Measurements from ENCODE around the gene LCAT.

LCAT gene

DNA sequence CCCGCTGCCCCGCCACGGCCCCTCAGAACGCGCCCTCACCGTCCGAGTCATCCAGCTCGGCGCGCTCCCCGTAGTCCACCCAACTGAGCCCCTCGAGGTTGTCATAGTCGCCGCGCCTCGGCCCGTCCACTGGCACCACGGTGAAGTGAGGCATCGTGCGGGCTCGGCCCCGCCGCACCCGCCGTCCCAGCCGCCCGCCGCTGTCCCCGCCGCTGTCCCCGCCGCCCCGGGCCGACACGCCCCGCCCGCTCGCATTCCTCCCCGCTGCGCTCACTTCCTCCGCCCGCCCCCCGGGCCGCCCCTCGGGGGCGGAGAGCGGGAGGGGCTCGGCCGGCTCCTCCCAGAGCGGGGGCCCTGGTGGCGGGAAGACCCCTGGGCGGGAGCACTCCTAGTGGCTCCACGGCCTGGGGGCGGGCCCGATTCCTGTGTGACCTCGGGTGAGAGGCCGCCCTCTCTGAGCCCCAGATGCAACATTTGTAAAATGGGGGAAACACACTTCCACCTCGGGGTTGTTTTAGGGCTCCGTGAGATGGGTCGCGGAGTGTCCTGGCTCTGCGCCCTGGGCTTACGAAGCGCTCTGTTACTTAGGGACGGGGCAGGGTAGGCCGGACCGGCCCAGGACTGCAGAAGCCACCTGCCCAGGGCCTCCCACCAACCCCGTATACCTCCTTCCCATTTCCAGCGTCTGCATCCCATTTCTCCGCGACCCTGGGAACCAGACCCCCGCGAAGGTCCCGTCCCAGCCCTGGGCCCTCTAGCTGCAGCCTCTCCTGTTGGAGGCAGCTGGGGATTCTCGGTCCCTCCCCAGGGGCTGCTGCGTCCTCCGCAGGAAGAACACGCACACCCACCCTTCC is 24.7 kb upstream of the LCAT start, which contains the start of gene SLC12A4:
Gene SLC12A4, minus strand, starts transcription at position 238 of the 854 bp plus-strand sequence. Its CDS starts 84 bp downstream, at position 154.
- peak; percentile 92 for DNase-seq (ENCODE audit: low spot score)

DNA sequence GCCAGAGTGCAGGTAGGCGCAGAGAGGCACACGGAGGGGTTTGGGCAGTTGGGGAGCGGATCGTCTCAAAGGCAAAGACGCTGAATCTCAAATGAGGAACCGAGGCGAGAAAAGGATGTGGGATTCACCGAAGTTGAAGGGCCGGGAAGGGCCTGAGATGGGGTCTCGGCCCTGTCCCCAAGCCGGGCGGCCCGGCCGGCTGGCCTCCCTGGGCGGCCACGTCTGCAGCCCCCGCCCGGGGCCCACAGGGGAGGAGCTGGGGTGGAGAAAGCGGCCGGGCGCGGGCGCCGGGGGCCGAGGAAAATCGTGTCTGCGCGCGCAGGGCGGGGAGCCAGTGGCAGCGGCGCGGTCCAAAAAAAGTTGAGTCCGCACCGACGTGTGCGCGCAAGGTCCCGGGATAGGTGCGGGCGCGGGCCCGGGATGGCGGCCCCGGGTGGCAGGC is 24.1 kb upstream of the LCAT start:
- DNase-seq (ENCODE audit: low spot score): peak; percentile 59

DNA sequence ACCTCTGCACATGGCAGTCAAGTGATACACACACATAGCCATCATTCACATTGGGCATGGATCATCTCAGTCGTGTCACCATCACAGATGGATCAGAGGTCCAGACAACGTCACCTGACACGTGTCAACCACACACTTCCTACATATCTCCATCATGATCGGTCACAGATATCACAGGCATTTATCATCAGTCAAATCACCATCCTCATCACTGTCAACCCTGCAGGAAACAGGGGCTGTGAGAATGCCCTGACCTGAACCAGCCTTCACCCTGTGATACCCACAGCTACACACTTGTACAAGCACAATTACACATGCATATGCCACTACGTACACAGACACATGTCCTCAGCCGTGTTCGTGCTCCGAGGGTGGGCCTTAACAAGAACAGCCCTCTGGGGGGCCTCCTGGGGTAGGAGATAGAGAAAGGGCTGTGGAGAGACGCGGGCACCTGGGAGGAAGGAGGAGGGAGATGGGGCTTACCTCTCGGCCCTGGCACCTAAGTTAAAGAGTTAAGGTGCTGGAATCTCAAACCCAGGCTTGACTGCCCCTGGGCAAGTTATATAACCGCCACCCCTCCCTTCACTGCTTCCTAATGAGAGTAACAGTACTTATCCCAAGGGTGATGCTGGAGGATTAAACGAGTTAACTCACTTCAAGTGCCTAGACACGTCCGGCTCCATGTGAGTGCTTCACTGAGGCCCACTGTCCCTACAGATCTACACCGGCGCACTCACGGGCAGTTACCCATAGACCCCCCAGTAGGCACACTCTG is 23.4 kb upstream of the LCAT start:
- DNase-seq (ENCODE audit: low spot score): peak; percentile 47

DNA sequence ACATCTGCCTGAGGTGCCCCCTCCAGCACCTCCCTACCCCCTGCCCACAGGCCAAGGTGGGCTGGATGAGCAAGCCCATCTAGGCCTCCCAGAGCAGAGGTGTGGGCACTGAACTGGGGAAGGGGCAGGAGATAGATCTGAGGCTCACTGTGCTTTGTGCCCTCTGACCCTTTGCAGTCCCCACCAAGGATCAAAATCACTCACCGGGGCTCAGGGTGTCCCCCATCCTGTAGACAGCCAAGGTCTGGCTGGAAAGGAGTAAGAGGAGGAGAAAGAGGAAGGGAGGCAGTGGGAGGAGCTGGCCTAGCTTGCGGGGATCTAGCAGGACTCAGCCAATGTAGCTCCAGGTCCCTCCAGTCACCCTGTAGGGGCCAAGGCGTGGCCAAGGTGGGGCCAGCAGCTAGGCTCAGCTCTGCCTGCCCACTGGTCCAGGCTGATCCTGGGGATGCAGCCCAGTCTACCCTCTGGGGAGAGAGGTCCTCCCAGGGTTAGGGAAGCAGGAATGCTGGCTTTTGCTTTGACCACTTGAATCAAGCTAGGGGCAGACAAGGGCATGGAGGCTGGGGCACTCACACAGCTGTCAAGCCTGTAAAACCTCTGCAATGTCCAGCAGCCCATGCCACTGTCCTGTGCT is 22.7 kb upstream of the LCAT start:
- no peak for DNase-seq (ENCODE audit: low spot score)

DNA sequence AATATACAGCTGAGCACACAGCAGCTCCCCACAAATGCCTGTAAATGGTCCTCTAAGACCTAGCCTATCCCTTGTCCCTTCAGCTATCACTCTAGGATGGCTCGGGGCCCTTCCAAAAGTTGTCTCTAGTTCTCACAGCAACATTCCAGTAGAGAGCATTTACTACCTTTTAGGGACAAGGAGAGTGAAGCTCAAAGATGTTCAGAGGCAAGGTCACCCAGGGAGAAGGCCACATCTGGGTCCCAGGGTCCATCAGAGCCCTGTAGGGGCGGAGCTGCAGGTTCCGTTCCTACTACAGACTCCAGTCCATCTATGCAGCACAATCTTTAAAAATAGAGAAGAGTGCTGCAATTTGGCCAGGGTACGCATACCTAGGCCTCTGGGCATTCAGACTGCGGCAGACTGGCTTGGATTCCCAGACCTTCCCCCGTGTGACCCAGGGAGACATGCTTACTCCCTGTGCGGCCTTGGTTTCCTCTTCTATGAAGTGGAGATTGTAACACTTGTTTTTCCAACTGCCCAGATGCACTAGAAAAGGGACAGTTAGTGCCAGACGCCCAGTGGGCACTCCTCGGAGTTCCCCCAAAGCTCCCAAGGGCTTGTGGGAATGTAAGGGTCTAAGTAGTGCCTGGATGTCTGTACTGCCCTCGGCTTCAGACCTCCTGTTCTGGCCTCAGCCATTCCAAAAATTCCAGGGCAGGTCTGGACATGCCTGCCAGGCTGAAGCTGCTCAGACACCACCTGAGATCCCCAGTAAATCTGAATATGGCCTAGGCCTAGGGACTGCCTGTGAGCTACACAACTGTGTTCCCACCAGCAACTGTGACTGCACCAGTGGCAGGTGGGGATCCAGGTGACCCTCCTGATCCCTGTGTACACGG is 22.0 kb upstream of the LCAT start:
- no peak for DNase-seq (ENCODE audit: low spot score)

DNA sequence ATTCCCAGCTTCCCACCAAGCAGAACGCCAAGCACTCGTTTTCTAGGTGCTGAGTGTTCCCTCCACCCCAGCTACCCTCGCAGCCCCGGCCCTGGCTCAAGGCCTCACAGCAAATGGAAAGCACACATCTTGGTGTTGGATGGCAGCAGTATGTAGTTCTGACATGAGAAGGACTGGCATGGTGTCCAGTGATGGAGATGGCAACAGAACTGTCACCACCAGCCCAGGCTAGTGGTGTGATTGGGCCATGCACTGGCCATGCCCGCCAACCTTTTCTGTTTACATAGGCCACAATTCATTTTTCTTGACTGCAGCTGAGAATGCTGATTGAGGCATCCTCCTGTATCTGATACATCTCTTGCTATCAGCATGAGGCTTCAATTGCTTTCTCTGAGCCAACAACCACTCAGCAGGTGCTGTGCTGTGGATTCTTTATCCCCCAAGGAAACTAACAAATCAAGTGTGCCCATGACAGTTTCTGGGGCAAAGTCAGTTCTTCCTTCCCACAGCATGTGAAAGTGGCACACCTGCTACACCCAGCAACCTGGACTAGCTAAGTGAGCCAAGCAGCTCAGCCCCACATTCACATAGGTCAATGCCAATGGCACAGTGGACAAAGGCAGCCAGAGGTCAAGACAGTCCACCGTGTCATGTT is 20.7 kb upstream of the LCAT start:
- DNase-seq (ENCODE audit: low spot score): no peak

DNA sequence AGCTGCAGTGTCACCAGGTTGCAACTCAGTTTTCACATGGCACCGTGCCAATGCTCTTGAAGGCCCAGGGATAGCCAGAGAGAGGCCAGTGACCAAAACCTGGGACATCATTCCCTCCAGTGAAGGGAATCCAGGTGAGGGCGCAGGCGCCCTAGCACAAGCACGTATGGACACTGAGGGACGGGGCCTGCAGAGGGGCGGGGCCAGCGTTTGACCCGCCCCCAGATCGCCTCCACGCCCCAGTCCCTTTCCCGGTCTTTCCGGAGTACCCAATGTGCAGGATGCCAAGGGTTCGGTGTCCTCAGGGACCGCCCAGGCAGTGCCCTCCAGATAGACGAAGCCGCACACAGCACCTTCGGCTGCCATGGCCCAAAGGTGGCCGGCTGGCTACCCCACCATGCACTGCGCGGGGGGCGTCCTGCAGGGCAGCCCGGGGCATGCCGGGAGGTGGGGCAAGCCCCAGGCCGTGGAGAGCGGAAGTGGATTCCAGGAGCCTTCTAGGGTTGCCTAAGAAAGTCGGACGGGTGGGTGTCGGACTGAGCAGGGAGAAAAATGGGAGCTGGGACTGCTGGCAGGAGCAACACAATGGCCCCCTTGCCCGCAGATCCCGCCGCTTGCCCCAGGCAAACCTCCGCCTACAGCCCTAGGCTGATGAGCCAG is 19.9 kb upstream of the LCAT start:
- DNase-seq (ENCODE audit: low spot score): no peak

DNA sequence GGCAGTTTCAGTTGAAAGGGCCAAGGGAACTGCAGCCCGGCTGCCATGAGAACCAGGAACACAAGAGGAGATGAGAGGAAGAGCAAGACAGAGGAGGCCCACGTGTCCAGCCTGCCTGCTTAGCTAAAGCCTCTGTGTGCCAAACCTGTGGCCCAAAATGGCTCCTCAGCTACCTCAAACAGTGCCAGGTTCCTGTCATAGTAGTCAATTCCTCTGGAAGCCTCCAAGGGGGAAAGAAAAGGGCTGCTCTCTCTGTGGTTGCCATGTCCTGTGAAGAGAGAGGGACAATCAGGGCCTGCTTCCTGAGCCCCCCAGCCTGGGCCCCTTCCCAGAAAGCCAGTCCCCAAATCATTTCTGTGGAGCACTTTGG is 19.4 kb upstream of the LCAT start:
- no peak for DNase-seq (ENCODE audit: low spot score)

DNA sequence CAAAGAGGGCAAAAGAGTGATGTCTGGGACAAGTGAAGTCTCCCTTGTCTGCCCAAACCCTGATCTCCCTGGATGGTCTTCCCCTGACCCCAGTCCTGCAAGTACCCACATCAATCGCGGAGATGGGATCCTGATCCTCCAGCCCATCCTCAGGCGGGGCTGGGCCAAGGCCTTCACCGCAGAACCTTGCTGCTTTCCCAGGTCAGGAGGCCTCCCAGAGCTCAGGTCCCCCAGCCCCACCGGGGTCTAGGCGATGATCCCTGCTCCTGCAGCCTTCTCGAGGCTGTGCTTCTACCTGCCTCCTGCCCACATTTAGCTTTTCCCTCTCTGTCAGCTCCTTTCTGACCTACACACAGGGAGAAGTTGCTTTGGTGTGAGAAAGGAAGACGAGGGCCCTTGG is 18.2 kb upstream of the LCAT start:
- no peak for DNase-seq (ENCODE audit: low spot score)

DNA sequence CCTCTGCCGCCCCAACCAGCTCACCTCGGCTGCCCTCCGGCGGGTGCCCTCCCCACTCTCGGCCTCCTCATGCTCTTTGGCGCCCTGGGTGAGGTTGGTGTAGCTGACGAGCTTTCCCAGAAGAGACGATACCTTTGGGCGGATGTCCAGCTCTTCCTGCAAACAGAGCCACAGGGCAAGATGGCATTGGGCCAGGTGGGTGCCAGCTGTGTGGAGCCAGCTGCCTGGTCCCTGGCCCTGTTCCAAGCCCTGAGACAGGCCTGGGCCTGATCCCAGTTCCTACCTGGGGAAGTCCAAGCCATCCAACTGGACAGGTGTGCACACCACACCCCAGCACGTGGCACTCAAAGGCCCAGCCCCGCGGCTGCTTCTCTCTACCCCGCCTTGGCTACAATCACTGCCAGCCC is 17.6 kb upstream of the LCAT start:
- no peak for DNase-seq (ENCODE audit: low spot score)

DNA sequence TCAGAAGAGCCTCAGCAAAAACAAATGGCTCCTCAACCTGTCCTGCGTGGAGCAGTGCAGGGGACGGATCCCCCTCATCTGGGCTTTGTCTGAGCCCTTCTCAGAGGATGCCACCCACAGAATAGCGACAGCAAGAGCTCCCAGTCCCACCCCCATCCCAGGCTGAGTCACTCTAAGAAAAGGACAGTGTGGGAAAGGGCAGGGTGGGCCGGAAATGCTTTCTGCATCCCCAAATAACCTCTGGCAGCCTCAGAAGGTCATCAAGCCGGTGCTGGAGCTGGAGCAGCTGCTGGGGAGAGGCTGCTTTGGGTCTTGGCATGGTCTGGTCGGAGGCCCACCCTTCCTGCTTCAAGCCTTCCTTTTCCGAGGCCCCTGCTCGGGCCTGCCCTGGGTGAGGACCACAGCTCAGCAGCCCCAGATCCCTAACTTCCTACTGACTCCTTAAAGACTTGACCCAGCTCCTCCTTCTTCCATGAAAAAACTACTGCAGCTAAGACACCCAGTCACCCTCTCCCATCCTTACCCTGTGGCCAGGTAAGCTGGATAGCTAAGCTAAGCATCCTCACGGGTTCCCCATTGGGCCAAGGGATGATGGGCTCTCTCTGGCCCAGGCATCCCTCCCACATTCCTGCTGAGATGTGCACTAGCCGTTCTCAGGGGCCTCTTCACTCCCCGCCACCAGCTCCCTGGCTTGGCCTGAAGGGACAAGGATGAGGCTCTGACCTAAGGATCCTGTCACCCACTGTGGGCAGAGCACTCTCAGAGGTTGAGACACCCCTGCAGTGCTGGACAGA is 15.8 kb upstream of the LCAT start:
- no peak for DNase-seq (ENCODE audit: low spot score)

DNA sequence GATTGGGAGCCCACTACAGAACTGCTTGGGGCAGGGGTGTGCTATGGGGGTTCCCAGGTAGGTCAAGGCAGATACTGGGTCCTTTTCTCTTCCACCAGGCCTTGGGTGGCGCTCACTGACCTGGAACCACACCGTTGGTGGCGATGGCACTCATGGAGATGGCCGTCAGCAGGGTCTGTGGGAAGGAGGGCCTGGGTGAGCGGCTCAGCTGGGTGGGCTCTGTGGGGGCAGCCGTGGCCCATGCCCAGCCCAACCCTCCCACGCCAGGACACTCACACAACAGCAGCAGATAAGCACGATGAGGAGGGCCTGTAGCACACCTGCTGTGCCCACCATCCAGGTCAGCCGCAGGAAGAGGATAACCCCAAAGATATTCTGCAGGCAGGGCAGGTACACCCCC is 13.7 kb upstream of the LCAT start:
- DNase-seq (ENCODE audit: low spot score): no peak

DNA sequence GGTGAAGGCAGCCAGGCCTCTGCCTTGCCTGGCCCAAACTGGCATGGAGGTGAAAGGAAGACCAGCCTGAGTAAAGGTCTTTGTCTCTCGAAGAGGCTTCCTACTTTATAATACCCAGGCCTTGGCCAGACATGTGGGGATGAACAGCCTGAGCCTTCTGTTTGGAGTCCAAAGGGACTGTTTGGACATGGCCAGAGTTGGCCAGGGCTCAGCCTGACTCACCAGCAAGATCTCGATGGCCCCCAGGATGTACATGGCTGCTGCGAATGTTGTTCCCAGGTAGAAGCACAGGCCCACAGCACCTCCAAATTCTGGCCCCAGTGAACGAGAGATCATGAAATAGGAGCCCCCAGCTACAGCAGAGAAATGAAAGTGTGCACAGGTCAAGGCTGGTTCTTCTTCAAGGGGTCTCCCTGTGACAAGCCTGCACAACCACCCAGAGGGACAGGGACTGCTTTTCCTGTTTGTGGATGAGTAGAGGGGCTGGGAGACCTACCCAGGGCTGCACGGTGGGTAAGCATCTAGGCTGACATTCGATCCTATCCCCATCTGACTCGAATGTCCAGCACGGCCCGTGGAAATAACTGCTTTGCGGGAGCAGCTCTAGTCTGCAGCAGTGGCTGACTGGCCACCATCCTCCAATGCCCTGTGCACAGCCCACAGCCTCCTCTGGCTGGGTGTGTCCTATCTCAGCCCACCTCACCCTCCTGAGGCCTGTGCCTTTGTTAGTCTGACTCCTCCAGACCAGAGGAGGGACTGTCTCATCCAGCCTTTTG is 10.7 kb upstream of the LCAT start:
- no peak for DNase-seq (ENCODE audit: low spot score)

DNA sequence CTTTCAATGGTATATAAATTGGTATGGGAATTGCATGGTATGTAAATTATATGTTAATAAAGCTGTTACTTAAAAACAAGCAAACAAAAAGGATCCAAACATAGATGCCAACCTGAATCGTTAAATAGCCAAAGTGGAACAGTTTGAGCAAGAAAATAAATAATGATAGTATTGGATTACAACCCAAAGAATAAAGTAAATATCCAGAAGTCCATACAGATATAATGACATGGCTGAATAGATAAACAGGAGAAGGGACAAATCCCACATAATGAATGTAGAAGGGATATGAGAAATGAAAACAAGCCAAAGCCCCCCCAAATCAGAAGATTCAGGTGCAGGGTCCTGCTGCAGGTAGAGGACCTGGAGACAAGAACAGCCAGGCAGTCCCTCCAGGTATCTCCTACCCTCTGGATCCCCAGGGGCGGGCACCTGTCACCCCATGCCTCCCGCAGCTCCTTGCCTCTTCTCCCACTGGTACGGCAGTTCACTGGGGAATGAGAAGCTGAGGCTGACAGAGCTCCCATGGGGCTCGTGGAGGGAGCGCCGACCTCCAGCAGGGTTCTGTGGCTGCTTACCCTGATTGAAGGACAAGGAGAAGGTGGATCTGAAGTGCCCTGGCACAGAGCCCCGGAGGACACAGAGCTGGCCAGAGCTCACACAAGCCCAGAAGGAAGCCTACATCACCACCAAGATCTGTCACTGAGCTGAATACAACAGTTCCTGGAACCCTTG is 9.9 kb upstream of the LCAT start:
- no peak for DNase-seq (ENCODE audit: low spot score)

DNA sequence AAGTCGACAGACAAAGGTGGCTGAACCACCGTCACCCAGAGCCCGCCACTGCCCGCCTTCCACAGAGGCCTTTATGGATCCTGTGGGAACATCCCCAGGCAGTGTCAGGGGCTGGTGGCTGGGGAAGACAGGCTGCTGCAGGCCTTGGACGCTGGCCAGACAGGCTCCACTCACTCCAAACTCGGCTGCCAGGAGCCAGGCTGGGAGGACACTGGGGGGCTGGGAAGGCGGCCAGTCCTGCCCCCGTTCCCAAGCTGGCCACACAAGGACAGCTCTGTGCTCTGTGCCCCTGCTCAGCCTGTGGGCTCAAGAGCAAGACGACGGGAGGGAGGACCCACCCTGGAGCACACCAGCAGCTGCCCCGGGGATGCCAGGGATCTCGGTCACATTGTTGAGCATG is 7.6 kb upstream of the LCAT start:
- DNase-seq (ENCODE audit: low spot score): no peak

DNA sequence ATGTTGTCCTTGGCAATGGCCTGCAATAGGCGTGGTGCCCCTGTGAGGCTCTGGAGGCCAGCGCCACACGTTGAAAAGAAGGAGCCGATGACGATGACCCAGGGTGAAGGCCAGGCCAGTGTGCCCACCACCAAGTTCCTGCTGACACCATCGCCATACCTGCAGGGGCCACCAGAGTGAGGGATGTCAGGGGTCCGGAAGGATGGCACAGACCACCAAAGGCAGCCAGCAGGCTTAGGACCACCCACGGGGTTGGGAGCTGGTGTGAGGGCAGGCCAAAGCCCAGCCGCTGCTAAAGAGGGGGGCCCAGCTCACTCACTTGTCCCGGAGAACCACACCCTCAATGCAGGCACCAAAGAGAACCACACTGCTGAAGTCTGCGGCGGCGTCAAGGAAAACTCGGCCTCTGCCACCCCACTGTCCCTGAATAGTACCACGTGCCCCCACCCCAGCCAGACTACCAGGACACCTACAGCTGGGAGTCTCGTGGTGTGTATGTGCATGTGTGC is 6.5 kb upstream of the LCAT start:
- no peak for DNase-seq (ENCODE audit: low spot score)

DNA sequence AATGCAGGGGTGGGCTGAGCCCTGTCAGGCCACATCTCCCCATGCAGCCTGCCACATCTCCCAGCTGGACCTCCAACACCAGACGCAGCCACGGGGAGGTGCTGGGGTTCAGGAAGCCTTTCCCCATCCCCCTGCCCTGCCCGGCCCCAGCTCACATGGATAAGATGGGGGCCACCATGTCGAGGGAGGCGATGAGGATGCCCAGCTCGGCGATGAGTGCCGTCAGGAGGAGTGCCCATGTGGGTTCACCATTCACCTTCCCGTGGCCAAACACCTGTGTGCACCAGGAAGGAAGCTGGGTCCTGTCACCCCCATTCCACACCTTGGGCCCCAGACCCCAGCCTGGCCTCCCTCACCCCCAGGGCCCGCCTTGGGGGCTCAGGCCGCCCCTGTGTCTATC is 5.7 kb upstream of the LCAT start:
- no peak for DNase-seq (ENCODE audit: low spot score)

DNA sequence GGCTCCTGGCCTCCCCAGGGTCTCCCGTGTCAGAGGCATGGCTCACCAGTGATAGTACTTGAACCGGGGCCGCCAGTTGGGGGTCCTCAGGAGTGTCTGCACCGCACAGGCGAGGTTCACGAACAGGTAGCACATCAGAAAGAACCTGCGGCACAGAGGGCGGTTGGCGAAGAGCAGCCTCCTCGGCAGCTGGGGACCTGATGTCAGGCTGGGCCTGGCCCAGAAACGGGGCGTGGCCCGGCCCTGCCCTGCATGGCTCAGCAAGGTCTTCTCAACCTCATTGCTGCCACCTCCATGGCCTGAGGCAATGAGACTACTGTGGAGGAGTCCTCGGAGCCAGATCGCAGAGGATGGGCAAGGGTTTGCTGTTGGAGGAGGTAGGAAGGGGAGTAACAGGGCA is 4.1 kb upstream of the LCAT start:
- DNase-seq (ENCODE audit: low spot score): no peak
